HG02610 (cell line): Measurements from ENCODE around the gene CNDP1.

ENCODE experiments used
- ATAC-seq: cut with Tn5 transposase; IDR thresholded peaks from one replicate; pipeline ENCODE4 v1.9.1; 2021; ENCODE audit warnings: mild to moderate bottlenecking, moderate library complexity; ENCODE audit not compliant: unreplicated experiment

CNDP1 gene

DNA sequence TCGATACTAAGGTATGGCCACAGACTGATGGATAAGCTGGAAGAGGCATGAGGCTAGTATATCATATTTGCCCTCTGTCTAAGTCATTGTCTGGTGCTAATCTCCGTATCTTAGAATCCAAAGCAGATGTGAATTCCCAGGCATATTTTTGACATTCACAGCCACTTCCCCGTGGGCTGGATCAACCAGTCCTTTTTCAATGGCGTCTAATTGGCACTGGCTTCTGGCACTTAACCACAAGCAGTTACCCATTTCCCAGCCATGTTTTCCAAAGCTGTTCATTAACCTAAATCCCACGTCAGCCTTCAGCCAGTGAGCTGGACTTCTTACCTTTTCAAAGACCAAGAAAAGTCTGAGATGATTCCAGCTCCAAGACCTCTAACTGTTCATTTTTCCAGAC, 42.7 kb downstream of the CNDP1 start:
- no peak for ATAC-seq

DNA sequence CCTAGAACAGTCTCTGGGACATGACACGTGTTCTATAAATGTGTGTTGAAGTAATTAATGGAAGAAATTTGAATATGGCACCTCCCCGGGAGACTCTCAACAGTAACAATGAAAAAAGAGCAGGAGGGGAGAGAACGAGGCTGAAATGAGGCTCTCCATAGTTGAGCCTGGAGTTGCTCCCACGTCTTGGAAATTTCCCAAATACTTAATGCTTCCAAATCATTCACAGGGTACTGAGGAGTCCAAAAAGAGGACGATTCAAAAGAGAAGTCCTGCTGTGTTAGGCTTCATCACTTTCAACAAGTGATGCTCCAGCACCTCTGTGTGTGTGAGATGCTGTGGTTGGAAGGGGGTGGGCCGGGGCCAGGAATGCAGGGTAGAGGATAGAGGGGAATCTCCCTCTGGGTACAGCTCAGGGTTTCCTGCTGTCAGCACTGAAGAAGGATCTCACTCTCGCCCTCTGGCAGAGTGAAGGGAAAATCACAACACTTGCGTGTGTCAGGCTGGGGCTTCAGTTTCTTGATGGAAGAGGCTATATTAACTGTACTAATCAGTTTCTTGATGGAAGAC, 45.3 kb downstream of the CNDP1 start:
- ATAC-seq: peak; percentile 55

DNA sequence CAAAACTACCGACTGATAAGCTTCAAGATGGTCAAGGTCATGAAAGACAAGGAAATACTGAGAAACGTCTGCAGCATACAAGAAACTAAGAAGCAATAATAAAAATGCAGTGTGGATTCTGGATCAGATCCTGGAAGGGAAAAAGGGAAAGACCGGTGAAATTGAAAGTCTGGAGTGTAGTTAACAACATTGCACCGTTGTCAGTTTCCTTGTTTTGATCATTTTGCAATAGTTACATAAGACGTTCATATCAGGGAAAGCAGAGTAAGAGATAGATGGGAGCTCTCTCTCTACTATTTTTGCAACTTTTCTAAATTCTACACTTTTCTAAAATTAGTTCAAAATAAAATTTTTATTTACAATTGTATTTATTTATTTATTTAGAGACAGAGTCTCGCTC, 48.3 kb downstream of the CNDP1 start:
- ATAC-seq: no peak

DNA sequence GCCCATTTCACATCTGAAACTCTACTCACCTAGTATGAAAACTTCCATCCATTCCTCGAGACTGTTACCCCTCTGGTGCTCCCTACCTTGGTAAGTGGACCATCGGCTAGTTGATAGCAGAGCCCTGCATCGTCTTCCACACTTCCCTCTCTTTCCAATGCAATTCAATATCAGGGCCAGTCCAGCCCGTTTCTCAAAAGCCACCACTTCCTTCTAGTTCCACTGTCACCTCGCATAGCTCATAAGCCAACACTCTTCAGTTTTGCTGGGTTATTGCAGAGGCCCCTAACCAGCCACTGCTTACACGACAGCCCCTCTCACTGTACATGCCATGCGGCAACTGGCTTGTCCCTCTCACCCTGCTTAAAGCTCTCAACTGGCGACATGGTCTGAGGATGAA, 53.1 kb downstream of the CNDP1 start:
- ATAC-seq: no peak

DNA sequence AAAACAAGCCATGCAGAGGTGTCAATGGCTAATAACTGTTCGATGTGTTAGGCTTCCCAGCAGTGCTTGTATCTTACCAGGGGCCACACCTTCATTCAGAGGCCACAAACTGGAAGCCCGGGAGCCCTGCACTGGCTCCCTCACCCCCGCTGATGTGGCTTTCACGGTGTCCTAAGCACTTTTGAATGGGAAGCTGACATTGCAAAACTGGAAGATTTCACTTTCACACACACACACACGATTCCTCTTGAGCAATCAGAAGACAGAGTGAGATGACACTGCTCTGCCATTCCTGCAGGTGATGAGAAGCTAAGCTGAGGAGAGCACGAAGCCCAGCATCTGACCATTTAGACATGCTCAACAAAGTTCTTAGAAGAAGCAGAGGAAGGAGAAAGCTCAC, 54.7 kb downstream of the CNDP1 start:
- ATAC-seq: no peak

DNA sequence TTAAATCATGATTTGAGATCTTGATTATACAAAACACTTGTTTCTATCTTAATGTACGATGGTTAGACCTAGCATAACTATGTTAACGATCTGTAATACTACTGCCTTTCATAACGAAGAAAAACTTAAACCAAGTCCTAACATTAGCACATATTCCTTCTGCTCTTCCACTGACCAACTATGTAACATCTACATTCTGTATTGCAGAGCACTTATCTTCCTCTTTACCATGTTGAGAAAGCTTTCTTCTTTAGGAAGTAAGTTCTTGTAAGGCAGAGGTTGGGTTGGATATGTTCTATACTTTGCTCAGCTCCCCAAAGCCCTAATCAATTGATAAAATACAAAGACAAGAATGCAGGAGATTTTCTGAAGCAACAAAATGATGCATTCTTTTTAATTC, 55.5 kb downstream of the CNDP1 start:
- no peak for ATAC-seq

DNA sequence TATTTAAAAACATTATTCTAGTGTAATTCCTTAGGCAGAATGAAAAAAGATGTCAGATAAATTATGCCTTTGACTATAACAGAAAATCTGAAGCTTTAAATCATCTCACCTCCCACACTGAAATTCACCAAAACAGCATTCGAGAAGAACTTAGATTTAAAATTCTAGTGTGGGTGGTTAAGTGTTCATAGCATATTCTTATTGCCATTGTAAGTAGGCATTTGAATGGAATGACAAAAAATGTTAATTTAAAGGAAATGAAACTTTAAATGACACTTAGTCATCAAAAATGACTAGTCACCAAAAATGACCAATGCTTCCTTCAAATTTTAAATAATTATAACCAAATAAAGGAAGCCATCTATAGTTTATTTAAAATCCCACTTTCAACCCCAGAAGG, 56.4 kb downstream of the CNDP1 start:
- ATAC-seq: no peak

DNA sequence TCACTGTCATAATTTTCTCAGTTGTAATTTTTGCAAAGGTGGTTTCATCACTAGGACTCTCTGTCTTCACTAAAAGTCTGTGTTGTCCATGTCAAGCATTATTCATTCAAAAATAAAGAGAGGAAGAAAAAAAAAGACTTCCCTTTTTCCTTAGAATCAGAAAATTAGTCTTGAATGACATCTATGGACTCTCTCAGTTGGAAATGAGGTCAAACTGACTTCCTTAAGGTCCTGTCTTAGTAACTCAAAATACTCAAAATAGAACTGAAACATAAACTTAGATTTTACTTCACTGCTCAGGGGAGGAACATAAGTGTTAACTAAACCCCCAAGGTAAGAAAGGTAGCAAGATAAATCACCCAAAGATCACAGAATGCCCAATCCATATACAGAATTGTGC, 61.1 kb downstream of the CNDP1 start:
- no peak for ATAC-seq

DNA sequence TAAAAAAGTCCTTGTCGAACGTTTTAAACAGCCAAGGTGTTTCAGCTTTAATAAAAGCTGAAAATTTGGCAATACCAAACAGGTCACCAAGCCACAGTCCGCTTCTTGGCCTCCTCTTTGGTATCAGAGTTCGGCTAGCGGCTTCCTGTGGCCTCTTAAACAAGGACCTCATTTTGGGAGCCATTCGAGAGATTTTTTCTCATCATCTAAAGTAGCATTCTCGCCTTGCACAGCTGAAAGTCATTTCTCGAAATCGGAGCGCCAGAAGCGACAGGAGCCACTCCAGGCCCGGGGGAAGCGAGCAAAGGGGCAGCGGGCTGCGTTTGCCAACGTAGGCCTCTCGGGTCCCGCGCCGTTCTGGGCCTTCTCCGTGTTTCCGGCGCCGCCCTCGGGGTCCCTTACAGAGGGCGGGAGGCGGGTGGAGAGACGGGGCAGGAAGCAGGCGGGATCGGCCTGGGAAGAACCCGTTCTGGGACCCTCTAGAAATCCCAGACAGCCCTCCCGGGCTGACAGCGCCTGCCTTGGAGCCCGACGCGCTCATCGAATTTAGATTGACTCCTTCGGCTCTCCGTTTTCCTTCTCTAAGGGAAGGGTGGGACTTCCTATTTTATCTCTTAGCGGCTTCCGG, 62.8 kb downstream of the CNDP1 start:
- ATAC-seq: peak; percentile 28

DNA sequence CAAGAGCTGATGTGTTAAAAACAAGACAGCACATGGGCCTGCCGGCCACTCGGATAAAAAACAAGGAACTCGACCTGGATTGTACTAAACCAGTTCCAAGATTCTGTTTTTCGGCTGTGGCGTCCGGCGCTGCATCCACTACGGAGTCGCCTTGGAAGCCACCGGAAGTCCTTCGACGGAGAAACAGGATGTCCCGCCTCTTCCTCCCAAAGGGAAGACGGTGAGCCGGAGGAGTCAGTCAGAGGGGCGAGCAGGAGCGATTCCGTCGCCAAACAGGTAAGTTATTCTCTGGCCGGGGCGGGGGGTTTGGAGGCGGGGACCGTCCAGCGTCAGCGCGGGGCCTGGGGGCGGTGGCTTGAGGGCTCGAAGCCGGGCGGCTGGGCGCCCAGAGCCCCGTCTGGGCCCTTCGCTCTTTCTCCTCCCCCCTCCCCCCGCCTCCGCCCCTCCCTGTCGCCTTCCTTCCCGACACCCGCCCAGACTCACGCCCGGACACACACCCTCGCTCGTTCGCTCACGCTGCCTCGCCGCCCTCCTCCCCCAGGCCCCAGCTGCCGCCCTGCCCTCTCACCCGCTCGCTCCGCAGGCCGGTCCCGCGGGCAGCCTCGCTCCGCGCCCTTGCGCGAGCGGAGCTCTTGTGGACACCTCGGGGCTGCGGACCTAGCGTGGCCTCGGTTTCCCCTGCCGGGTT, 63.5 kb downstream of the CNDP1 start, which contains the start of gene ZNF407:
Gene ZNF407, plus strand, starts transcription at position 209 of the 688 bp plus-strand sequence. CDS start 33,150 bp downstream, outside the sequence.
- peak; percentile 77 for ATAC-seq

DNA sequence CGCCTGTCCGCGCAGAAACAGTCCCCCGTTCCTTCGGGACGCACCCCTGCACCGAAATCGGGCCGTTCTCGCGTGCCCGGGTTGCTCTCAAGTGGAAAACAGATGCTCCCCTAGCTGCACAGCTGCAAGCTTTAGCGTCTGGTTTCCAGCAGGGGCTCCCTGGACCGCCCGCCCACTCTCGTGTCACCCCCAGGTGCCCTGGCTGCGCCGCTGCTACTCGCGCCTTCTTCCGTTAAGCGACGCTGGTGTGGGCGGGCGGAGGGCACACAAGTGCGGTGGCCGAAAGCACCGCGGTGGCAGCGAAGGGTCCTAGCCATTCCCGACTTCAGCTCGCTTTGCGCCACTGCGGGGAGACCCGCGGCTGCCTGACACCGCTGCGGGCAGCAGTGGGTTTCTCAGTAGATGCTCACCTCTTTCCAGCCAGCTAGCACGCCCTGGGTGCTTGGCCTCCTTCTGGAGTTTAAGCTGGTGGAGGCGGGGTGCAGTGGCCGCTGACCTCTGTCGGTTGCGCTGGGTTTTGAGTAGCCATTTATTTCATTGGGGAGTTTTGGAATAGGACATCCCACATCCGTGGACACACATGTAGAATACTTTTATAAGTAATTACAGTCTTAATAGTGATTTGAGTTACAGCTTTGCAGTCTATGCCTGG, 64.2 kb downstream of the CNDP1 start:
- peak; percentile 52 for ATAC-seq

DNA sequence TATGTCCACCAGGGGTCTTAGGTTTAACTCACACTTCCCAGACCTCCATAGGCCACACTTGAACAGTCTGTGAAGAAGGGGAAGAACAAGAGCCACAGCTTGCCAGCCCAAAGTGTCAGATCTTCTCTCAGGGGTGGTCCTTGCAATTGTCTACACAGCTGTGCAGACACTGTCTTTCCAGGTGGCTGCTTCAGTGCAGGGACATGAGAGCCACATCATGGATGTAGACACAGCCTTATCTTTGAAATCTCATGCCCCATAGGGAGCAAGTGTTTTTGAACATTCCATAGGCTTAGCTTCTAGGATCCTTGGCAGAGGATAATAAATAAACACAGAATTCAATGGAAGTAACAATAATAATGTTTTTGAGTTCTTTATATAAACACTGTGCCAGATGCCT, 70.1 kb downstream of the CNDP1 start:
- ATAC-seq: no peak

DNA sequence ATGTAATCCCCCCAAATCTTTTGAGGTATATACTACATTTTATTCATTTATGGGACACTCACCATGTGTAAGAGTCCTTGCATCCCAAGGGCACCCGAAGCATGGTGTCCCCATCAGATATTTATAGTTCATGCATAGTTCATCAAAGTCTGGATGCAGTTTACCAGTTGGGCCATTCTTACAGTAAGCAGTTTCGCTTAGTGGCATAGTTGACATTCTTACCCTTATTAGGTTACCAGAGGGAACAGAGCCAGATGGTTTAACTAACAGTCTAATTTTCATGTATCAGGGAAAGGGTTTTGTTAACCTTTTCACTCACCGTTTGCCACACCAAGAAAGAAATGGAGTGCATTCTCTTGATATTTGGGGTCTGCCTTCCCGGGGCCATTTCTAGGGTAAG, 70.5 kb downstream of the CNDP1 start:
- no peak for ATAC-seq

DNA sequence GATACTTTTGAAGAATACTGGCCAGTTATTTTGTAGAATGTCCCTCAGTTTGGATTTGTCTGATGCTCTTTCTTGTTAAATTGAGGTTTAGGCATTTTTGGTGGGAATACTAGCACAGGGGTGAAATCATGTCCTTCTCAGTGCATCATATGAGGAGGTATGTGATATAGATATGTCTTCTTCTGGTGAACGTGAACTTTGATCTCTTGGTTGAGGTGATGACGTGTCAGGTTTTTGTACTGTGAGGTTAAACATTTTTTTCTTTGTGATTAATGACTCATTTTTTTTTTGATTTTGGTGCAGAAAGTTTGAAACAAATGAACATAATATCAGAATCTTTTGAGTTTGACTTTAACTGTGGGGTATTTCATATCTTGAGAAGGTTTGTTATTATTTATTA, 74.4 kb downstream of the CNDP1 start:
- no peak for ATAC-seq

DNA sequence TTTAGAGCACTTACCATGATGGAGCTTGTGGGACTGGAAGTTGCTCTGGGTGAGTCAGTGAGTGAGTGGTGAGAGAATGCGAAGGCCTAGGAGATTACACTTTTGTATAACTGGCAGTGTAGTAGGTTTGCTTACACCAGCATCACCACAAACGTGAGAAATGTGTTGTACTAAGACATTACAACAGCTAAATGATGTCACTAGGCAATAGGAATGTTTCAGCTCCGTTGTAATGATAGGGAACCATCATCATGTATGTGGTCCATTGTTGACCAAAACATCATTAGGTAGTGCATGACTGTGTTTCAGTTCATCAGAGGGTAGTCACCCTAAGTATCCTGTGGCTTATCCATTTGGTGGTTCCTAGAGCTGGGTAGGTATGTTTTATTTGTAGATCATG, 75.2 kb downstream of the CNDP1 start:
- no peak for ATAC-seq

DNA sequence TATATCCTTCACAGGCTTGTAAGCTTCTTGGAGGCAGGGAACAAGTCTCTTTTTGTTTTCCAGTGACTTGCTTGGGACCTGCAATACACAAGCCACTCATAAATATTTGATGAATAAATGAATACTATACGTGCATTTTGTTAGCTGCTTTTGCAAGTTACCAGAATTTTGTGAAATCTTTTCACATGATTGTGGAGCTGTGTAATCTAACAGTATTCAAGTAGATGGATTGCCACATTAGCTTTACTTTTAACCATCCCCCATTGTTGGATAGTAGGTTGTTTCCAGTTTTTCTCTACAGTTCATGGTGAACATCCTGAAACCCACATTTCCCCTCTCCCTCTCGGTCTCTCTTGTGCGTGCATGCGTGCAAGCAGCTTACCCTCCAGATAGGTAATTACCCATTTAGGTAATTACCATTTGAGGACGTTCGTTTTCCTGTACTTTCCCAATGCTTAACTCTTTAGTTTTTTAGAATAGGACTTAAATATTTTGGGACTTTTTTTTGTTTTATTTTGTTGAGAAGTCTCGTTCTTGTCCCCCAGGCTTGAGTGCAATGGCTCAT, 75.8 kb downstream of the CNDP1 start:
- ATAC-seq: no peak

DNA sequence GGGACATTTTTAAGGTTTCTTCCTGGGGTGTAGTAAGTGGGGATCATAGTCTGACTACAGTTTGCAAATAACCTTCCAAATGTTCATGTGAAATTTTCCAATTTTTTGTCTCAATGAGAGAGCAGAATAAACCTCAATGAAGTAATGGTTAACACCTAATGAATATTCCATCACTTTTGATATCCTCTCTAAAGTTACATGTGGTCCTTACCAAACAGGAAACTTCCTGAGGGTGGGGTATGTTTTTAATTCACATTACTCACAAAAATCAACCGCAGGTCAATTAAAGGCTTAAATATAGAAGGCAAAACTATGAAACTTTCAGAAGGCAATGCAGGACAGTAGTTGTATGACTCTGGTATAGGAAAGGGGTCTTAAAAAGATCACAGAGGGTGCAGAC, 76.6 kb downstream of the CNDP1 start:
- no peak for ATAC-seq

DNA sequence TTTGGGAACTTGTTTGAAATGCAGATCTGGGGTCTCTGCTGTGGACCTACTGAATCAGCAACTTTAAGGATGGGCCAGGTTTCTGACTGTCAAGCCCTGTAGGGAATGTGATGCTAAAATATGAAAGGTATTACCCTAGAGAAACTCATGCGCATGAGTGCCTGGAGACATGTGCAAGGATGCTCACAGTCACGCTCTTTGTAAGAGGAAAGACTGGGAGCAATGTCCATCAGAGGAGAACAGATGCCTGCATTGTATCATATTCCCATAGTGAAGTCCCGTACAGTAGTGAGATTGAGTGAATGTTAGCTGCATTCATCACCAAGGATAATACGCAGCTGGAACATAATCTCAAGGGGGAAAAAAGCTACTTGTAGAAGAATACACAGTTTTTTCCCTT, 77.5 kb downstream of the CNDP1 start:
- no peak for ATAC-seq

DNA sequence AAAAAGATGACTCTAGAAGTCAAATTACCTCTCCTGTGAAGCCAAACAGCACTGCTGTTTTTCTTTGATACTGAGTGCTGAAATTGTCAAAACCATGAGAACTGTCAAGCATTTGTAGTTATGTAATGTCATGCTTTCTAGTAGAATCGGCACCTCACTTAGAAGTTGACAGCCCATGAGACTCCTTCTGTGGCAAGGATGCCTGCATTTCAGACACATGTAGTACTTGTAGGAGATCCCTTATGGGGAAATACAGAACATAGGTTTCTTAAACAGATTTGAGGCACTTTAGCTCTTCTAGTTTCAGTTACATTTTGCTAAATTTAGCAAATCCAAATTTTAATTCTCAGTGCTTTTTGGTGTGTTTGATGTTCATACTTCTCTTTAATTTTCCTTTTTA, 79.1 kb downstream of the CNDP1 start:
- peak; percentile 46 for ATAC-seq

DNA sequence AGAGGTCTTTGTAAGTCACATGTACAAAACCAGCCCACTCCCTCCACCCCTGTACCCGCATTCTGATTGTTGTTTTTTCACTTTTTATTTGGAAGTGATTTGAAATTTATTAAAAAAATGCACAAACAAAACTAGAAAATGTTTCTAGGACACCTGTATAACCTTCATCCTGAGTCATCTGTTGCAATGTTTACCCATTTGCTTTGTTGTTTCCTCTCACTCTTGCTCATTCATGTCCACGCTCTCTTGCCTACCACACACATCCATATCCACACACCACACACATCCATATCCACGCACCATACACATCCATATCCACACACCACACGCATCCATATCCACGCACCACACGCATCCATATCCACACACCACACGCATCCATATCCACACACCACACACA, 82.2 kb downstream of the CNDP1 start:
- ATAC-seq: no peak

DNA sequence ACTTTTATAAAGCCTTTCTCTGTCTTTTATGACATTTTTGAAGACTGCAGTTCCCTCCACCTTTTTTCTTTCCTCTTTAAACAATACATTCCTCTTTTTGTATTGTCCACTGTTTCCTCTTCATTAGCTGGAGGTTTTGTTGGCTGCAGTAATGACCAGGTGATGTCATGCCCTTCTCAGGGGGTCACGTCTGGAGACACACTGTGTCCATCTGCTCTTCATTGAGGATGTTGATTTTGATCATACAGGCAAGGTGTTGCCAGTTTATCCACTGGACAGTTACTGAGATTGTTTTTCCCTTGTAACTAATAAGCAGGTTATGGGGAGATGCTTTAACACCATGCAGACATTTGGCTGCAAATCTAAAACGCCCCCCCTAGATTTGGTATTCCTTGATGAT, 83.2 kb downstream of the CNDP1 start:
- ATAC-seq: no peak

DNA sequence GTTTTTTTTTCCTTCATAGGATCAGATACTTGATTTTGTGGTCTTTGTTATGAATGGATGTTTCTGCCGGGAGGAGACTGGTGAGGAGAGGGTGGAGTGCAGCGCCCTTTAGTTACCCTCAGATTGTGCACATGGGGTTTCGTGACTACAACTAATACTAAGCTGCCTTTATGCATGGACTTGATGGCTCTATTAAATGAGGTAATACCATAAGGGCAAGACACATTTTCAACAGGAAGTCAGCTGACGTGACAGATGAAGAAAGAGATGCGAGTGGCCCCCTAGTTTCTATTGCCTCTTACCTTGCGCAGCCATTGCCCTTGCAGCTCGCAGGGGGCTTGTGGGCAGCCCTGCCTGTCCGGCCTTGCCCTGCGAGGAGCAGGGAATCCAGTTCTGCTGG, 87.8 kb downstream of the CNDP1 start:
- no peak for ATAC-seq
